Medulla oblongata (tissue), 1 donor: ENCODE results near the gene KCNK2.

Source experiments
- DNase-seq: peaks from one replicate; pipeline ENCODE4 v3.0.0-alpha.2; 2015; ENCODE audit errors: extremely low spot score

The KCNK2 gene

DNA sequence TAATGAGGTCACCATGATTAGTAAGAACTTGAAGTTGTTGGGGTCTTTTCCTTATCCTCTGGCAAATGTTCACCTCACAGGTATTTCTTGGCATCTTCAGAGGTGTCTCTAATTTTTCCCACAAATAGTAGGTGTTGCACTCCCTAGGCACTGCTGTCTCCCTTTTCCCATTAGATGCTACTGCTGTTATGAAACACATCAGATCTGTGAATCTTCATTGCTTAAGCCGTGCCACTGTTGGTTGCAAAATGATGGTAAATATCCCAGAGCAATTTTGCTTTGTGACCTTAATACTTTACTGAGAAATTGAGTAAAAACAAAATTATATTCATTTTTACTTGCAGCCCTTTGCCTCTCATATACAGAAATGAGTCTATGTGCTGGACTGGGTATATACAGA is 169.6 kb downstream of the KCNK2 start:
- DNase-seq, result no peak

DNA sequence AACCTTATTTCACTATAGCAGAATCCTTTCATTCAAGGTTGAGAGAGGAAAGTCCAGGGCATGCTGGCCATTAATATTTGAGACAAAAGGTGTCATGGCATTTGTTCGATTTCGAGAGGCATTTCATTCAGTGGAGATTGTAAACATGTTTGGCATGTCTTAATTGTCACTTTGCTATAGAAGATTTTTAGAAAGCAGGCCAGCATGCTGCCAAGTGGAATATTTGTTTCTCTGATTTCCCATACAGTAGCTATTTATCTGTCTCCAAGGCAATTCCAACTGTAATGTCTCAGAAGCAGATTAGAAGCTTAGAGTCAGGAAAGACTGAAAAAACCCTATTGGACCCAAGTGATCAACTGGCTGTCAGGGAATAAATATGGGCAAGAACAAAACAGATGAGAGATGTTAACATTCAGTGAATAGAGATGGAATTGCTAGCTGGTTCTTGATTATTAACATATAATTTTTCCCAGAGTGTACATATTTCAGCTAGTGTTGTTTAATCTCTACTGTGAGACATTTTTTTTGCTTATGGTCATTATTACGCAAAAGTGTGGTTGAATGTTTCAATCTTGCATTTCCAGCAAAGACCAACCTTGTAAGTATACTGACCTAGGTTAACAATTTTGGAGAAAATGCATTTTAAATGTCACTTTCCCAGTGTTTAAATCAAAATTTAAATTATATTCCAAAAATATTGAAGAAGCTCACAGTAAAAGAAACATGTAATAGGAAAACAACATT is 174.6 kb downstream of the KCNK2 start:
- DNase-seq, result no peak

DNA sequence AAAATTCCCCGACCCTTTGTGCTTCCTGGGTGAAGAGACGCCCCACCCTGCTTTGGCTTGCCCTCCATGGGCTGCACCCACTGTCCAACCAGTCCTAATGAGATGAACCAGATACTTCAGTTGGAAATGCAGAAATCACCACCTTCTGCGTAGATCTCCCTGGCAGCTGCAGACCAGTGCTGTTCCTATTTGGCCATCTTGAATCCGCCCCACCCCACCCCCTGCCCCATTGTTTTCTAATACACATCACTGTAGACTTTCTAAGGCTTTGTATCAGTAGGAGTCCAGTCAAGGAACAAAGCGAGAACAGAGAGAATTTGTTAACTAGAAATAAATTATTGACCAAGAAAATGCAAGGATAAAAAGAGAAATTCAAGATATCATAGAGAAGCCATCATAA is 178.2 kb downstream of the KCNK2 start:
- no peak for DNase-seq

DNA sequence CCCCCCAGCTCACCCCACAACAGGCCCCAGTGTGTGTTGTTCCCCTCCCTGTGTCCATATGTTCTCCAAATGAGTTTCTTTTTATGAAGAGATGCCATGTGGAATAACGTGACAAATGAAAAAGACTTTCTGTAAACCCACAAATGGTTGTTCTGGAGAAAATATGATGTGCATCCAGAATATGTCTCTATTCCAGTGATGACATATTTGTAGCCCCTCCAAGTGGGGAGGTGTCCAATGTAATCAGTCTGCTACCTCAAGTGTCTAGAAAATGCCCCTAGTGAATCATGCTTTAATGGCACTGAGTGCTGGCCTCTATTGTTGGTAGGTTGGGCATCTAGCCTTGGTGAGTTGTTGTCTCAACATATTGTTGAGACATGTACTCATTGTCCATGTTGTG is 179.6 kb downstream of the KCNK2 start:
- DNase-seq, result no peak

DNA sequence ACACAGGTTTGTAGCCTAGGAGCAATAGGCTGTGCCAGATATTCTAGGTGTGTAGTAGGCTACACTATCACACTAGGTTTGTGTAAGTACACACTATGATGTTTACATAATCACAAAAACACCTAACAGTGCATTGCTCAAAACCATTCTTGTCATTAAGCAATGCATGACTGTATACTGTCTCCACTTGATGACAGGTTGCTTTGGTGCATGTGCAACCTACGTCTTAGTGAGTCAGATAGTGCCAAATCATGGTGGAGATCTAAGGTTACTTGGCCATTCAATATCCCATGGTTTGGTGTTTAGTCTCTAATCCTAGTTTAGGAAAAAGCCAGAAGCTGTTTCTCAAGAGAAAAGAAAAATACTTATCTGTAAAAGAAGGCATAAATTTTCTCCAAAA is 181.1 kb downstream of the KCNK2 start:
- no peak for DNase-seq

DNA sequence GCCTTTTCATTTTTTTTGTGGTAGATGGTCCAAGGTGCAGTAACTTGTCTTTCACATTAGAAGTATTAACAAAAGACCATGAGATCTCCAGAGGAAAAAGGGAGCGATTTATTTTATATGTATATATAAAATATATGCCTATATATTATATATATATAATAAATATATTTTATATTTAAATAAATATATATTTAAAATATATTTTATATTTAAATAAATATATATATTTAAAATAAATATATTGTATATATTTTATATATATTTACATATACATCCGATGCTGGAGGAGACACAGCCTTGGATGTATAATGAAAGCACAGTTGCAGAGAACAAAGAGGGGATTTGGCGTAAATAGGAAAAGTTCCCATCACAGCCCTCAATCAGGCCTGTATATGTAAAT is 182.1 kb downstream of the KCNK2 start:
- DNase-seq, result no peak

DNA sequence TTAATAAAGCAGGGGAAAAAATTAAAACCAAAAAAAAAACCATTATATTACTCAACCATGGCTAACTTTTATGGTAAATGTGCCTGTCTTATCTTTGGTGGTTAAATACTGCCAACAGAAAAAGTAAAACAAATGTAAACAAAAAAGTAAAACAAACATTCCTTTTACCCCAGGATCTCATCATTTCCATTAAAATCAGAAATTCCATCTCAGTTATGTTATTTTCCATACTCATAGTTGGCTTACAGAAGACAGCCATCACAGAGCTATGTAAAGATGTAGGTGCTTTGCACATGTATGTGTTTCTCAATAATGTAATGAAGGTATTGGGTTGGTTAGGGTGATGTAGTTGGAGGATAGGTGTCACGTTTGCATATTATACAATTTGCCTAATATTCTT is 185.0 kb downstream of the KCNK2 start:
- no peak for DNase-seq

DNA sequence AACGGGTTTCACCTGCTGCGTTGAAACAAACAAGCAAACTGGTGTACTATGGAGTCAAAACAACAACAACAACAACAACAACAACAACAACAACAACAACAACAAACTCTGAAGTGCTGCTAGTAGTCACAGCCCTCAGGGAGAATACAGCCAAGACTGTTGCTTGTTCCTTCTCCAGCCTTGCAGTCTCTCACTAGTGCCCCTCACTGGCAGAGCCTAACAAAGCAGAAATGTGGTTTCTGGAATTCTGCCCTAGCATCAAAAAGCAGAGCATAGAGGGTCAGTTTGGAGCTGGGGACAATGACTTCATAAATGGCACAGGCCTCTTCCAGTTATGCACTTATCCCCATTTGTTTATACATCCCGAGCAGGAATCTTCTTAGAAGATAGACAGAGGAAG is 187.4 kb downstream of the KCNK2 start:
- DNase-seq, result no peak

DNA sequence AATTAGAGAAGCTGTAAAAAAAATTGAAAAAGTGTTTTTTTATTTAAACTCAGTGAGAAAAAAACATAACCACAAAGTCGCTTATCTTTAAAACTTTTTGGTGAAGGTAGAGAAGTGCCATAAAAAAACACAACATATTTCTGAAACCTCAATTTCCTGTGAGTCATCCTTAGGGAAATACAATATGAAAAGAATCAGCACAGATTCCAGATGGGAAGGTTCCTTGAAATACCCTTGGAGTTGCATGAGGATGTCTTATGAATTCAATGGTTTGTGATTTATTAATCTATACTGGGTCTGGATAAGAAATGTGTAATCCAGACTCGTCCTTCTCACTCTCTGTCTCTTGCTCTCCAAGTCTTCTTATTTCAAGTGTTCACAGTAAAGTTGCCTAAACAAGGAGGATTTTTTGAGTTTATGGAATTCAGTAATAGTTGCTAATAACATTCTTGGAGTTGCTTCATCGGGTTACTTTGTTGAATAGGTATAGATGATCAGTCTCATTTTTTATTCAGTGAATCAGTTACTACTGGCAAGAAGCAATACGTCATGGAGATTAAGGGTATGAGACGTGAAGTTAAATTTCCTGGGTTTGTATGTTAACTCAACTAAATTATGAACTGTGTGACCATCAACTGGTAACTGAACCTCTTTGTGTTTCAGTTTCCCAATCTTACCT is 191.4 kb downstream of the KCNK2 start:
- DNase-seq, result no peak

DNA sequence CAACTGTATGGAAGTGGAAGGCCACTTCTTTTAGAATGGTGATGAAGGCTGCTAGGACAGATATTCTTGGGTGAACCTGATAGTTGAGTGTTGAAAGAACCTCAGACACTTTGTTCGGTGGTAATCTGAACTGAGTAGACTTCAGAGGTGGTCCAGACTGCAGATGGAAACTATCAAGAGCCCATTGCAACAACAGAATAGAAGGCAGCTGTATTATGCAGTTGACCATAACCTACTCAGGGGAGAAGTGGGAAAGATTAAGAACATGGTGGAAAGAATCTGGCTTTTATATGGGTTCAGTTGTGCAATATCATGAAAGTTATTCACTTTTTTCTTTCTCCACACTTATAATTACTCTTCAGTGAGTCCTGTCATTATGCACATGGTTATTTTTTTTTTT is 194.0 kb downstream of the KCNK2 start:
- DNase-seq, result no peak

DNA sequence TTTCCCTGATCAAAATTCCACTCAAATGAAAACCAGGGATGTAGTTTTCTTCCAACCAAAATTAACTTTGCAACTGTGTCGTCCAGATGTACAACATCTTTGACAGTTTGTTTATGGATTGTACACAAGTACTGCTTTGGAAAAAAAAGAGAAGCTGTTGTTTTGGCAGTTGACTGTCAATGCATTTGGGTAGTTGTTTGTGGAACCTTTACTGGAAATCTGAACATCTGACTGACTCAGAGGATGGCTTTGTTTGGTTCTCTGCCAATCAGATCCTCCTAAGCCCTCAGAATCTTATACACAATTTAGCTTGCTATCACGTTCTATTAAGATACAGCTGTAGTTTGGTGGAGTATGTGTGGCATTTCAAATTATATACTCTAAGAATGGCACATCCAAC is 195.0 kb downstream of the KCNK2 start:
- DNase-seq, result no peak

DNA sequence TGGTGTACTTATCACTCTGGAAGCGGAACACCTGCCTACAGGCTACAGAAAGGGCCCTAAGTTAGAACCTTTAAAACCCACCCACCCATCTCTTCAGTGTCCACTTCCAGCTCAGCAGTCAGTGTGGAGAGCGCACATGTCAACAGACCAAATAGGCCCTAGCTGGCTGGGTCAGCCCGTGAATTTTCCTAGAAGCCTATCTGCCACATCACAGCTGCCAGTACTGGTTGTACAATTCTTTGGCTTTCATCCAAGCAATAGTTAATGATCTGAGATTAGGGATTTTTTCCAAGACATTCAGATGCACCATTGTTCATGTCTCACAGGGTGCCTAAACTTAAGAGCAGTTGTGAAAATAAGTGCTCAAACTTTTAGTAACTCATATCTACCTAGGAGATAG is 197.1 kb downstream of the KCNK2 start:
- no peak for DNase-seq

DNA sequence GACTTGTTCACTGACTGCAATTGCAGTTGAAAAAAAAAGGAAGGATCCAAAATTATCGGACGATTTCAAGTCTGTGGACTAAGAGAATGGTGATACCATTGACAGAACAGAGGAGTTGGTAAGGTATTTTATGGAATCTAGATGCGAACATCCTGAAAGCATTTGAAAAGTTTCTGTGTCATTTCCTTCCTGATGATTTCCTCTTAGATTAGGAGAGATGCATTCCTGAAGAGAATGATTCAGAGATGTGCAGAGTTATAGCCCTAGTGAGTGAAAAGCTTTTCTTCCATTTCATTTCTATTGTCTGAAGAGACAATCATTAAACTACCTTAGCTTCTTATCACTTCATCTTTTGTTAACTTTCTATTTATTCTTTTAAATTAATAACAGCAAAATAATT is 200.0 kb downstream of the KCNK2 start:
- DNase-seq, result no peak

DNA sequence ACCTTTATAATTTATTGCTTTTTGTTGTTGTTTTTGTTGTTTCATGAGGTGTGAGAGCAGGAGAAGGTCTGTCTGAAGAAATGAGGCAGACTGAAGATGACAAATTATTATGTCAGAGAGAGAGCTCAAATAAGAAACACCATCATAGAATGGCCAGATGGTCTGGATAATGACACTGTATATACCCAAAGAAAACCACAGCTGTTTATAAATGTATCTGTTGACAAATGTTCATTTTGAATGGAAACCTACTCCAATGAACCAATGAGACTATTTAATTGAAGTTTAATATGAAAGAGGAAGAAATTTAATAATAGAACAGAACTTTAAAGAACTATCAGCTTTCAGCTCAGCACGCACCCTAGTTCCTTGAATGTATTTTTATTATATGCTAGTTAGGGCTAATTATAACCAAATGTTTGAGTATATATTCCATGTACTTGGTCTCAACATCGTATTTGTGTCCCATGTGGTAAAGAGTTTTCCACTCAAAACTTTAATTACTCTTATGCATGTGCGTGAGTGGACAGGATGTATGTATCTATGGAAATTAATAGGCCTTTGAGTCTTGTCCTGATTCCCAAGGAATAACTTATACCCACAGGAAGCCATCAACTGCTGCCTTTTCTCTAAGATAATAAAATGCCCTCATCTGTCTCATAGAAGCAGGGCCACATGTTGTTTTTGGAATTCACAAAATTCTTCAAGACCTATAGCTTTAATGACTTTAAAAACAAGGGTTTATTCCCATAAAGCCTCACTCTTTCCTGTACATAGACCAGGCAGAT is 202.7 kb downstream of the KCNK2 start:
- DNase-seq, result no peak
